K562 (cell line): ENCODE results near the gene SRCAP. TPM values are rescaled to one million over a fixed set of nuclear protein-coding genes. Genes with fewer than 3 reads are reported as not detected.
A peak's percentile ranks its signal among the peaks of the same experiment; 100 is the strongest.

Experiments used
- CBFA2T2 ChIP-seq: fragments of 450-650 bp; conservative IDR thresholded peaks from 2 replicates; pipeline ENCODE4 v1.6.1; 2017; ENCODE audit warnings: mild to moderate bottlenecking
- CREB3L1 ChIP-seq: fragments of 450-650 bp; IDR thresholded peaks from 2 replicates; pipeline ENCODE4 v1.6.1; 2014; ENCODE audit warnings: low read depth, mild to moderate bottlenecking, moderate library complexity, borderline replicate concordance
- DIDO1 ChIP-seq: fragments of 450-650 bp; IDR thresholded peaks from 2 replicates; pipeline ENCODE4 v1.6.1; 2016; ENCODE audit warnings: low read depth, missing biosample characterization, missing genetic modification characterization
- FOSL1 ChIP-seq: fragments of 200-800 bp; sonication (Bioruptor generic); conservative IDR thresholded peaks from 2 replicates; pipeline ENCODE4 v1.6.1; 2016; ENCODE audit warnings: missing genetic modification characterization, missing compliant biosample characterization
- KAT7 ChIP-seq: sonication (generic); formaldehyde crosslinking; IDR thresholded peaks from 2 replicates; pipeline ENCODE4 v1.8.0; 2022; ENCODE audit warnings: missing genetic modification reagents, mild to moderate bottlenecking, borderline replicate concordance
- LCOR ChIP-seq: sonication (generic); formaldehyde crosslinking; IDR thresholded peaks from 2 replicates; pipeline ENCODE4 v1.8.0; 2022; ENCODE audit warnings: mild to moderate bottlenecking, missing genetic modification reagents
- MTA1 ChIP-seq: fragments of 450-650 bp; IDR thresholded peaks from 2 replicates; pipeline ENCODE4 v1.6.1; 2017; ENCODE audit warnings: borderline replicate concordance
- MTA3 ChIP-seq: fragments of 450-650 bp; formaldehyde crosslinking; IDR thresholded peaks from 2 replicates; pipeline ENCODE4 v1.6.1; 2017; ENCODE audit warnings: mild to moderate bottlenecking, borderline replicate concordance
- SAP30 ChIP-seq: fragments of 200-600 bp; sonication (generic); IDR thresholded peaks from 2 replicates; pipeline ENCODE4 v1.6.1; 2012; ENCODE audit warnings: borderline replicate concordance, low read depth, mild to moderate bottlenecking, moderate library complexity, low read length, control low read depth, inconsistent platforms; ENCODE audit not compliant: insufficient read depth, poor library complexity, severe bottlenecking
- SMARCE1 ChIP-seq: fragments of 450-650 bp; IDR thresholded peaks from 2 replicates; pipeline ENCODE4 v1.7.1; 2016; ENCODE audit warnings: mild to moderate bottlenecking
- TAF9B ChIP-seq: fragments of 450-650 bp; IDR thresholded peaks from 2 replicates; pipeline ENCODE4 v1.6.1; 2018; ENCODE audit warnings: mild to moderate bottlenecking; ENCODE audit not compliant: partially characterized antibody
- TEAD1 ChIP-seq, 2 experiments: fragments of 450-650 bp in 1 of 2; sonication (generic) in 1 of 2; formaldehyde crosslinking; IDR thresholded peaks; 2 replicates each; pipeline versions ENCODE4 v1.4.0 to v1.8.0; 2020 to 2022; ENCODE audit warnings: mild to moderate bottlenecking in 2 of 2, missing genetic modification reagents in 1 of 2
- THAP7 ChIP-seq: fragments of 250-450 bp; sonication (Bioruptor Pico); IDR thresholded peaks from 2 replicates; pipeline ENCODE4 v1.5.0; 2021
- UBTF ChIP-seq, 2 experiments: IDR thresholded peaks; 2 replicates each; pipeline ENCODE4 v1.6.1; 2012; ENCODE audit warnings: improper control_type of control experiment in 2 of 2, low read depth in 2 of 2, low read length in 2 of 2, borderline replicate concordance in 1 of 2
- XRCC4 ChIP-seq: IDR thresholded peaks from one replicate; pipeline ENCODE4 v1.6.1; 2011; ENCODE audit not compliant: insufficient read depth, insufficient read length; ENCODE audit errors: extremely low read depth
- ZBTB17 ChIP-seq: fragments of 450-650 bp; formaldehyde crosslinking; IDR thresholded peaks from 2 replicates; pipeline ENCODE4 v1.4.0; 2020; ENCODE audit warnings: mild to moderate bottlenecking
- ZBTB26 ChIP-seq: fragments of 450-650 bp; formaldehyde crosslinking; IDR thresholded peaks from 2 replicates; pipeline ENCODE4 v1.4.0; 2022; ENCODE audit warnings: missing genetic modification characterization
- ZBTB9 ChIP-seq: fragments of 450-650 bp; formaldehyde crosslinking; IDR thresholded peaks from 2 replicates; pipeline ENCODE4 v1.4.0; 2020; ENCODE audit warnings: mild to moderate bottlenecking, moderate library complexity
- ZNF444 ChIP-seq: fragments of 250-450 bp; sonication (Bioruptor Pico); IDR thresholded peaks from 2 replicates; pipeline ENCODE4 v1.4.0; 2020; ENCODE audit warnings: mild to moderate bottlenecking, moderate library complexity
- ZNF57 ChIP-seq: fragments of 450-650 bp; formaldehyde crosslinking; IDR thresholded peaks from 2 replicates; pipeline ENCODE4 v1.4.0; 2020; ENCODE audit warnings: mild to moderate bottlenecking, moderate library complexity
- polyA plus RNA-seq, 8 experiments: library from polyadenylated mRNA; depleted of rRNA in 4 of 8; stranded (reverse) in 5 of 8; unstranded in 3 of 8; fragments of >200 nt; fragmentation: Nextera tagmentation in 2 of 8; fragmentation: Illumina TruSeq in 1 of 8; extraction: Ambion mirVana in 2 of 8; extraction: Trizol in 1 of 8; gene quantifications; 2 replicates each; pipeline versions ENCODE4 v1.2.1 to v1.2.3, GENCODE V29; 2011 to 2014; ENCODE audit warnings: inconsistent platforms in 1 of 8, missing spikeins in 1 of 8
- total RNA-seq, 7 experiments: library from RNA; depleted of rRNA in 6 of 7; stranded (reverse); fragments of >200 nt in 6 of 7; fragmentation: Illumina TruSeq in 2 of 7; extraction: Trizol in 2 of 7; gene quantifications; 2 replicates each; pipeline versions ENCODE4 v1.2.1 to v1.2.3, GENCODE V29; 2011 to 2021; ENCODE audit warnings: low replicate concordance in 1 of 7

The SRCAP gene
- total and polyA plus RNA-seq, 9 of the 15 experiments (the other 6 are each of a cell fraction or from before 2014, with no cell fraction given) = 0.21 to 62.6 (median 5.8) TPM

- peak; percentile 55; the same call in 1 of the 2 replicates for TF ChIP-seq CREB3L1
- 0 out of 4 replicates have a peak, but pooled peaks of 1 of the 2 experiments have one; percentile 9 for TF ChIP-seq UBTF (IDR thresholded peaks at IDR 0.05; ENCODE audit: borderline replicate concordance in 1 of 2, low read depth in 2 of 2, low read length in 2 of 2)
- TF ChIP-seq ZBTB17 (CRISPR knock-in tag) = 0 out of 2 replicates have a peak, but pooled peaks have one; percentile 52
- peak; percentile 47; the same call in 1 of the 2 replicates for TF ChIP-seq LCOR (CRISPR knock-in tag)
- TF ChIP-seq ZBTB9 (CRISPR knock-in tag) = peak; percentile 51; the same call in 1 of the 2 replicates
- TF ChIP-seq ZNF444 = no peak
- TF ChIP-seq ZBTB26 (CRISPR knock-in tag) = no peak
- TF ChIP-seq THAP7 = no peak
- 0 out of 2 replicates have a peak, but pooled peaks have one; percentile 73 for TF ChIP-seq KAT7 (CRISPR knock-in tag)
- peak; percentile 80 for TF ChIP-seq TAF9B
- peak; percentile 62; the same call in 1 of the 2 replicates for TF ChIP-seq DIDO1 (tag)
- TF ChIP-seq FOSL1 (tag) = no peak
- TF ChIP-seq TEAD1 (CRISPR knock-in tag; IDR thresholded peaks at IDR 0.05) = 0 out of 4 replicates have a peak, but pooled peaks of 1 of the 2 experiments have one; percentile 19
- TF ChIP-seq XRCC4 = no peak
- TF ChIP-seq ZNF57 (CRISPR knock-in tag) = no peak
- peak; percentile 28; the same call in 1 of the 2 replicates for TF ChIP-seq MTA1
- peak; percentile 85; the same call in 1 of the 2 replicates for TF ChIP-seq MTA3
- peak; percentile 58 for TF ChIP-seq SAP30
- TF ChIP-seq CBFA2T2 = no peak
- 0 out of 2 replicates have a peak, but pooled peaks have one; percentile 25 for TF ChIP-seq SMARCE1
These were observed 88.1 kb downstream of the SRCAP start, which contains the start of gene ZNF629 (continued) for GRCh38 chr16:30786936-30787612.
